ENCODE results near the gene PDSS2.

Gene PDSS2

GRCh38 chr6:107267006-107267405 is 192.4 kb downstream of the PDSS2 start:
- Histone ChIP-seq H3K27me3 (replicated peaks in 2 of 5; ENCODE audit: control insufficient read depth in 4 of 5, insufficient read depth in 5 of 5, low read length in 4 of 5) (no peaks in the 10 kb centered on the region), H3K9me3 (ENCODE audit: control extremely low read depth in 1 of 5, control insufficient read depth in 4 of 5, insufficient read depth in 2 of 5, low read depth in 1 of 5, low read length in 4 of 5) (no peaks in the 10 kb centered on the region), H3K4me3 (ENCODE audit: control insufficient read depth in 1 of 7, extremely low read depth in 1 of 7, insufficient read depth in 4 of 7, low read depth in 2 of 7, low read length in 6 of 7) (no peak overlapping the region), H3K36me3 (ENCODE audit: control insufficient read depth in 4 of 4, insufficient read depth in 4 of 4, low read length in 3 of 4) (no peaks in the 10 kb centered on the region), H3K27ac (ENCODE audit: insufficient read depth in 1 of 2, low read depth in 1 of 2, low read length in 2 of 2, poor library complexity in 1 of 2, severe bottlenecking in 2 of 2) (no peak overlapping the region), H3K4me1 (ENCODE audit: control extremely low read depth in 1 of 4, control insufficient read depth in 4 of 4, insufficient read depth in 4 of 4, low read length in 3 of 4) (no peaks in the 10 kb centered on the region)
- no peak for DNase-seq
- ChIA-PET POLR2A (no interaction called here), CTCF (no interaction called here)
- WGBS (ENCODE audit: insufficient coverage): 100% methylated on average over 2 of the region's 4 CpGs

- POLR2A ChIA-PET: no interaction called here
- DNase-seq: no peak
- H3K4me1 ChIP-seq (ENCODE audit: control extremely low read depth in 1 of 4, control insufficient read depth in 4 of 4, insufficient read depth in 4 of 4, low read length in 3 of 4): no peaks in the 10 kb centered on the region
- CTCF ChIA-PET: no interaction called here
- no peaks in the 10 kb centered on the region for H3K27me3 ChIP-seq (replicated peaks in 2 of 5; ENCODE audit: control insufficient read depth in 4 of 5, insufficient read depth in 5 of 5, low read length in 4 of 5)
- H3K27ac ChIP-seq (ENCODE audit: insufficient read depth in 1 of 2, low read depth in 1 of 2, low read length in 2 of 2, poor library complexity in 1 of 2, severe bottlenecking in 2 of 2): no peak overlapping the region
- no peak overlapping the region for H3K4me3 ChIP-seq (ENCODE audit: control insufficient read depth in 1 of 7, extremely low read depth in 1 of 7, insufficient read depth in 4 of 7, low read depth in 2 of 7, low read length in 6 of 7)
- no peaks in the 10 kb centered on the region for H3K9me3 ChIP-seq (ENCODE audit: control extremely low read depth in 1 of 5, control insufficient read depth in 4 of 5, insufficient read depth in 2 of 5, low read depth in 1 of 5, low read length in 4 of 5)
- no peaks in the 10 kb centered on the region for H3K36me3 ChIP-seq (ENCODE audit: control insufficient read depth in 4 of 4, insufficient read depth in 4 of 4, low read length in 3 of 4)
Measured at GRCh38 chr6:107266563-107266962, 192.8 kb downstream of the PDSS2 start.

DNA sequence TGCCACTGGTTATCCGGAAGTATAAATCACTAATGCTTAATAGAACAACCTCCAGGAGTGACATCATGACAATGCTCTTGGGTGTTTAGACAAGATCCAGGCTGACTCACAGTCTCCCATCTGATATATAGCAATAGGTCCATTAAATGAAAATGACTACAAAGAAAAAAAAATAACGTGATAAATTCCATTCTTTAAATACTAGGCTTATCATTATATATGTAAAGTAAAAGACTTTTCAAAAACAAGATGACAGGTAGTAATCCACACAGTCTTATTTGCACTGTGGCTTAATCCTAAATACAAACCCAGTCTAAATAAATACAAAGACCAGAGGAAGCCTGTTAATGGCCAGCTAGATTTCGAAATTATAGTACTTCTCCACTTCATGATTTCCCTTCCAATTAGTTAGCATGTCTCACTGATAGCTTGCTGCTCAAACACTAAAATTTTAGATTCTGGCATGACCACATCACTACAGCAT is 195.0 kb downstream of the PDSS2 start:
- DNase-seq: no peak
- Histone ChIP-seq H3K9me3 (ENCODE audit: control extremely low read depth in 1 of 5, control insufficient read depth in 4 of 5, insufficient read depth in 2 of 5, low read depth in 1 of 5, low read length in 4 of 5) (no peaks in the 10 kb centered on the region), H3K27me3 (replicated peaks in 2 of 5; ENCODE audit: control insufficient read depth in 4 of 5, insufficient read depth in 5 of 5, low read length in 4 of 5) (no peaks in the 10 kb centered on the region), H3K4me1 (ENCODE audit: control extremely low read depth in 1 of 4, control insufficient read depth in 4 of 4, insufficient read depth in 4 of 4, low read length in 3 of 4) (no peaks in the 10 kb centered on the region), H3K36me3 (ENCODE audit: control insufficient read depth in 4 of 4, insufficient read depth in 4 of 4, low read length in 3 of 4) (peaks cover 0 to 2% (median 0%) of the 10 kb centered on the region in 4 experiments), H3K27ac (ENCODE audit: insufficient read depth in 1 of 2, low read depth in 1 of 2, low read length in 2 of 2, poor library complexity in 1 of 2, severe bottlenecking in 2 of 2) (no peak overlapping the region), H3K4me3 (ENCODE audit: control insufficient read depth in 1 of 7, extremely low read depth in 1 of 7, insufficient read depth in 4 of 7, low read depth in 2 of 7, low read length in 6 of 7) (no peak overlapping the region)
- ChIA-PET POLR2A (no interaction called here), CTCF (no interaction called here)
- WGBS (ENCODE audit: insufficient coverage): 95% methylated on average over 2 of the region's 3 CpGs

DNA sequence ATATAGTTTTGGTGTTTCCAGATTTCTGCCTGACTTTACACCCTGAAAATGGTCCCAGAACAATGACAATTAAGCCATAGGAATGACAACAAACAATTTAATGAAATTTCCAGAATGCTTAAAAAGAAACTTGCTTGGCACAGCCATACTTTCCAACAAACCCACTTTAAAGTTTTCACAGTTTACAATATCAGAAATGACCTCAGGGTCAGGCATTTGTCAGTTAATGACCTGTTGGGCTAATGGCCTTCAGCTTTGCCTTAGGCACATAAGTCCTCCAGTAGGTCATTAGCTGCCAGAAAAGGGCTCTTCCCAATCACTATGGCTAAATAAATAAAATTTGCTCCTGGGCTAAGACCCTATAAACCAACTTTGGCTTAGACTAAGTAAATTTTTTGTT is 199.4 kb downstream of the PDSS2 start:
- H3K9me3 ChIP-seq (ENCODE audit: control extremely low read depth in 1 of 5, control insufficient read depth in 4 of 5, insufficient read depth in 2 of 5, low read depth in 1 of 5, low read length in 4 of 5): no peaks in the 10 kb centered on the region
- no peak overlapping the region for H3K4me3 ChIP-seq (ENCODE audit: control insufficient read depth in 1 of 7, extremely low read depth in 1 of 7, insufficient read depth in 4 of 7, low read depth in 2 of 7, low read length in 6 of 7)
- CTCF ChIA-PET: no interaction called here
- POLR2A ChIA-PET: no interaction called here
- H3K27me3 ChIP-seq (replicated peaks in 2 of 5; ENCODE audit: control insufficient read depth in 4 of 5, insufficient read depth in 5 of 5, low read length in 4 of 5): no peaks in the 10 kb centered on the region
- H3K4me1 ChIP-seq (ENCODE audit: control extremely low read depth in 1 of 4, control insufficient read depth in 4 of 4, insufficient read depth in 4 of 4, low read length in 3 of 4): no peaks in the 10 kb centered on the region
- H3K36me3 ChIP-seq (ENCODE audit: control insufficient read depth in 4 of 4, insufficient read depth in 4 of 4, low read length in 3 of 4): peaks cover 0 to 2% (median under 1%) of the 10 kb centered on the region in 4 experiments
- no peak for DNase-seq
- no peak overlapping the region for H3K27ac ChIP-seq (ENCODE audit: insufficient read depth in 1 of 2, low read depth in 1 of 2, low read length in 2 of 2, poor library complexity in 1 of 2, severe bottlenecking in 2 of 2)

DNA sequence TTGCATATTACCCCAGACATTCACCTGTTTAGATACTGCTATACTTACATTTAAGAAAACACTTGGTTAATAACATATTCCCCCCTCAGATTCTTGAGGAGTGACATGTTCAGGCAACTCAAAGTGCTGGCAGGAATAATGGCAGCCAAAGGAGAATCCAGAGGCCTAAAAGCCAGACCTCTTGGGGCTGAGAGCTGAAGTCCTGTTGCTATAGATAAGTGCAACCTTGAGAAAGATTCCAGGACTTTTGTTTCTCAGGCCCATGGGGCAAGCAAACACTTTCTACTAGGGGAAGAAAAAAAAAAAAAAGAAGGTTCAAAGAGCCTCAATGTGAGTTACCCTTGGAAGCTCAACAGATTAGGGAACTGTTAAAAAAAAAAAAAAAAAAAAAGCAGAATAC is 211.2 kb downstream of the PDSS2 start:
- ChIA-PET POLR2A (no interaction called here), CTCF (no interaction called here)
- no peak overlapping the region for H3K27ac ChIP-seq (ENCODE audit: insufficient read depth in 1 of 2, low read depth in 1 of 2, low read length in 2 of 2, poor library complexity in 1 of 2, severe bottlenecking in 2 of 2)
- peaks cover 0 to 4% (median 0%) of the 10 kb centered on the region in 4 experiments for H3K36me3 ChIP-seq (ENCODE audit: control insufficient read depth in 4 of 4, insufficient read depth in 4 of 4, low read length in 3 of 4)
- no peak overlapping the region for H3K4me3 ChIP-seq (ENCODE audit: control insufficient read depth in 1 of 7, extremely low read depth in 1 of 7, insufficient read depth in 4 of 7, low read depth in 2 of 7, low read length in 6 of 7)
- DNase-seq: no peak
- no peaks in the 10 kb centered on the region for H3K27me3 ChIP-seq (replicated peaks in 2 of 5; ENCODE audit: control insufficient read depth in 4 of 5, insufficient read depth in 5 of 5, low read length in 4 of 5)
- no peaks in the 10 kb centered on the region for H3K4me1 ChIP-seq (ENCODE audit: control extremely low read depth in 1 of 4, control insufficient read depth in 4 of 4, insufficient read depth in 4 of 4, low read length in 3 of 4)
- no peaks in the 10 kb centered on the region for H3K9me3 ChIP-seq (ENCODE audit: control extremely low read depth in 1 of 5, control insufficient read depth in 4 of 5, insufficient read depth in 2 of 5, low read depth in 1 of 5, low read length in 4 of 5)

- WGBS (ENCODE audit: insufficient coverage): 100% methylated on average over 2 of the region's 6 CpGs
- Histone ChIP-seq H3K27ac (ENCODE audit: insufficient read depth in 1 of 2, low read depth in 1 of 2, low read length in 2 of 2, poor library complexity in 1 of 2, severe bottlenecking in 2 of 2) (no peak overlapping the region), H3K4me1 (ENCODE audit: control extremely low read depth in 1 of 4, control insufficient read depth in 4 of 4, insufficient read depth in 4 of 4, low read length in 3 of 4) (no peaks in the 10 kb centered on the region), H3K4me3 (ENCODE audit: control insufficient read depth in 1 of 7, extremely low read depth in 1 of 7, insufficient read depth in 4 of 7, low read depth in 2 of 7, low read length in 6 of 7) (no peak overlapping the region), H3K36me3 (ENCODE audit: control insufficient read depth in 4 of 4, insufficient read depth in 4 of 4, low read length in 3 of 4) (peaks cover 0 to 4% (median 0%) of the 10 kb centered on the region in 4 experiments), H3K9me3 (ENCODE audit: control extremely low read depth in 1 of 5, control insufficient read depth in 4 of 5, insufficient read depth in 2 of 5, low read depth in 1 of 5, low read length in 4 of 5) (no peaks in the 10 kb centered on the region), H3K27me3 (replicated peaks in 2 of 5; ENCODE audit: control insufficient read depth in 4 of 5, insufficient read depth in 5 of 5, low read length in 4 of 5) (no peaks in the 10 kb centered on the region)
- ChIA-PET POLR2A (no interaction called here), CTCF (no interaction called here)
- DNase-seq: no peak
Measured at GRCh38 chr6:107246972-107247615, 212.3 kb downstream of the PDSS2 start.

DNA sequence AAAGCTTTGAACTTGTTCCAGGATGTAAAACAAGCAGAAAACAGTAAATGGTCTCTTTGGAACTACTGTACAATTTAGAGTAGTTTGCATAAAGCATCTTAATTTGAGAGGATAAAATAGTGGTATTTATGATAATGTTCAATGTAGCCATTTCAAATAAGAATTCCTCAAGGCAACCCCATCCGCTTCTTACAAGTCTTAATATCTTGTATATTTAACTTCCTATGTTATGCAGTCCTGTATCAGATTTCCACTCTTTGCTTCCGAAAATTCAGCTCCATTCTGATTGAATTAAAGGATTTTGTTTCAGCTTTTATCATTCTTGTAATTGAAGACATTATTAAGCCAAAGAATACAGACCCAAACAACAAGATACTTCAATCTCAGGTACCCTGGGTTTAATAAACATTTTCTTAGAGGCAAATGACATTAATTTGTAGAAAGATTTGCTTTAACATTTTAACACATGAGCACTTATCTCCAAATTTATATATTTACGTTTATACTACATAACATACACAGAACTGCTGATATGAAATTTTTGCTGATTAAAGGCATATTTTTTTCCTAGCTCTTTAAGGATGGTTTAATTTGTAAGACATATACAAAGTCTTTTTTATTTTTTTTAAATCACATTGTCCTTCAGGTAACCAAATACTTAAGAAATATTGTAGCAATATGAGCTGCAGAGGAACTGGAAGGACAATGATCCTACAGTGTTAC is 213.0 kb downstream of the PDSS2 start:
- ChIA-PET CTCF (no interaction called here), POLR2A (no interaction called here)
- H3K4me3 ChIP-seq (ENCODE audit: control insufficient read depth in 1 of 7, extremely low read depth in 1 of 7, insufficient read depth in 4 of 7, low read depth in 2 of 7, low read length in 6 of 7): no peak overlapping the region
- H3K27ac ChIP-seq (ENCODE audit: insufficient read depth in 1 of 2, low read depth in 1 of 2, low read length in 2 of 2, poor library complexity in 1 of 2, severe bottlenecking in 2 of 2): no peak overlapping the region
- H3K4me1 ChIP-seq (ENCODE audit: control extremely low read depth in 1 of 4, control insufficient read depth in 4 of 4, insufficient read depth in 4 of 4, low read length in 3 of 4): peaks cover 0 to 4% (median 0%) of the 10 kb centered on the region in 4 experiments
- H3K36me3 ChIP-seq (ENCODE audit: control insufficient read depth in 4 of 4, insufficient read depth in 4 of 4, low read length in 3 of 4): peaks cover 0 to 4% (median 0%) of the 10 kb centered on the region in 4 experiments
- no peak for DNase-seq
- WGBS (ENCODE audit: insufficient coverage): no CpG with 5 or more reads among the region's 3 CpGs
- no peaks in the 10 kb centered on the region for H3K9me3 ChIP-seq (ENCODE audit: control extremely low read depth in 1 of 5, control insufficient read depth in 4 of 5, insufficient read depth in 2 of 5, low read depth in 1 of 5, low read length in 4 of 5)
- H3K27me3 ChIP-seq (replicated peaks in 2 of 5; ENCODE audit: control insufficient read depth in 4 of 5, insufficient read depth in 5 of 5, low read length in 4 of 5): no peaks in the 10 kb centered on the region

All from common myeloid progenitor, CD34-positive (primary cell).